AG04450 (cell line): Measurements from ENCODE around the gene CDH22. TPM values are rescaled to one million over a fixed set of nuclear protein-coding genes. Genes with fewer than 3 reads are reported as not detected.
A peak's percentile ranks its signal among the peaks of the same experiment; 100 is the strongest.

Source experiments
- CTCF ChIA-PET: fragments of 300-600, 350-600 bp; formaldehyde crosslinking; extraction: SDS; loops from one replicate; lab custom pipeline; 2022; ENCODE audit warnings: antibody characterized with exemption, inconsistent platforms; lab: Charles Lee
- POLR2A ChIA-PET: fragments of 350-600 bp; formaldehyde crosslinking; extraction: SDS; loops from one replicate; lab custom pipeline; 2021; ENCODE audit warnings: antibody characterized with exemption, inconsistent platforms; lab: Yijun Ruan, JAX
- DNase-seq: peaks from one replicate; pipeline ENCODE4 v3.0.0-alpha.2; 2011; ENCODE audit warnings: low read depth, low spot score
- H3K27ac ChIP-seq: one replicate; pipeline ENCODE4 v1.5.1; 2012; ENCODE audit warnings: low read depth, low read length, control low read depth
- H3K27me3 ChIP-seq: one replicate; pipeline ENCODE4 v1.6.0; 2012; ENCODE audit warnings: low read length; ENCODE audit not compliant: control insufficient read depth, insufficient read depth
- H3K4me3 ChIP-seq: 2 replicates; pipeline ENCODE4 v1.5.1; 2011; ENCODE audit warnings: mild to moderate bottlenecking, low read depth, low read length, control low read depth
- H3K9me3 ChIP-seq: 2 replicates; pipeline ENCODE4 v1.5.1; 2012; ENCODE audit warnings: low read length; ENCODE audit not compliant: control insufficient read depth, insufficient read depth
- CTCF ChIP-seq: IDR thresholded peaks from 2 replicates; pipeline ENCODE4 v1.5.1; 2011; ENCODE audit warnings: low read depth, low read length, control low read depth, inconsistent platforms
- polyA plus RNA-seq: library from polyadenylated mRNA; depleted of rRNA; stranded (reverse); fragments of >200 nt; gene quantifications from 2 replicates; pipeline ENCODE4 v1.2.3, GENCODE V29; 2011

The CDH22 gene
- polyA plus RNA-seq, 1 experiment = not detected

- Histone ChIP-seq H3K4me3 (no peak overlapping the region), H3K27me3 (peaks cover 32% of the 10 kb centered on the region), H3K9me3 (no peaks in the 10 kb centered on the region), H3K27ac (no peak overlapping the region)
- DNase-seq = no peak
- POLR2A ChIA-PET = no interaction called here
- CTCF ChIA-PET = no interaction called here
- TF ChIP-seq CTCF = no peak
Observed at GRCh38 chr20:46135856-46136633, 172.3 kb downstream of the CDH22 start.

GRCh38 chr20:46134716-46135115 lies 173.6 kb downstream of the CDH22 start:
- CTCF ChIA-PET = interaction anchor here (7.3 kb wide), 1 partner anchor 215 kb away, joined by 49 read pairs; no protein-coding TSS in a partner anchor
- POLR2A ChIA-PET = no interaction called here
- no peak for DNase-seq

GRCh38 chr20:46133886-46134654 lies 174.2 kb downstream of the CDH22 start:
- no peaks in the 10 kb centered on the region for H3K9me3 ChIP-seq
- ChIA-PET POLR2A (no interaction called here), CTCF (interaction anchor here (1.0 to 7.3 kb wide), 2 partner anchors 51 to 215 kb away, joined by 3 to 49 read pairs; no protein-coding TSS in a partner anchor)
- no peak for TF ChIP-seq CTCF
- no peak overlapping the region for H3K4me3 ChIP-seq
- H3K27ac ChIP-seq = no peak overlapping the region
- DNase-seq = no peak
- H3K27me3 ChIP-seq = peaks cover 23% of the 10 kb centered on the region

More at GRCh38 chr20:46134716-46135115, 173.6 kb downstream of the CDH22 start:
- no peaks in the 10 kb centered on the region for H3K9me3 ChIP-seq
- no peak overlapping the region for H3K4me3 ChIP-seq
- peaks cover 26% of the 10 kb centered on the region for H3K27me3 ChIP-seq
- no peak for TF ChIP-seq CTCF
- H3K27ac ChIP-seq = no peak overlapping the region

- DNase-seq = peak; percentile 8
- POLR2A ChIA-PET = no interaction called here
- no peak overlapping the region for H3K27ac ChIP-seq
- TF ChIP-seq CTCF = peak; percentile 83
- H3K4me3 ChIP-seq = no peak overlapping the region
- H3K27me3 ChIP-seq = peaks cover 26% of the 10 kb centered on the region
- CTCF ChIA-PET = interaction anchor here (0.7 to 7.3 kb wide), 12 partner anchors 10 to 306 kb away, joined by 3 to 49 read pairs (median 4); no protein-coding TSS in a partner anchor
- H3K9me3 ChIP-seq = no peaks in the 10 kb centered on the region
Observed at GRCh38 chr20:46132705-46133120, 175.6 kb downstream of the CDH22 start.

- Histone ChIP-seq H3K27ac (no peak overlapping the region), H3K4me3 (no peak overlapping the region), H3K27me3 (peaks cover 27% of the 10 kb centered on the region), H3K9me3 (no peaks in the 10 kb centered on the region)
- CTCF ChIA-PET = interaction anchor here (1.7 to 7.3 kb wide), 4 partner anchors 36 to 307 kb away, joined by 5 to 49 read pairs (median 11); no protein-coding TSS in a partner anchor
- TF ChIP-seq CTCF = no peak
- DNase-seq = no peak
- POLR2A ChIA-PET = no interaction called here
Observed at GRCh38 chr20:46131396-46131795, 176.9 kb downstream of the CDH22 start.
